Keratinocyte (primary cell): ENCODE data around the gene GOLGA6L7. TPM values are rescaled to one million over a fixed set of nuclear protein-coding genes. Genes with fewer than 3 reads are reported as not detected.

ENCODE experiments used
- DNase-seq: peaks from one replicate; pipeline ENCODE4 v3.0.0-alpha.2; 2011; ENCODE audit warnings: low read depth, missing footprints, low spot score
- FAIRE-seq: peaks from 2 replicates; lab custom pipeline; 2011; peaks lifted over from hg19 to GRCh38; lab: Jason Lieb, UNC
- H2AFZ ChIP-seq: 2 replicates; pipeline ENCODE4 v1.6.0; 2012; ENCODE audit warnings: low read length, control low read depth, inconsistent platforms; ENCODE audit not compliant: control insufficient read depth
- H3K27ac ChIP-seq: 2 replicates; pipeline ENCODE4 v1.5.1; 2011; ENCODE audit warnings: low read length; ENCODE audit not compliant: control insufficient read depth, insufficient read depth
- H3K27me3 ChIP-seq: 3 replicates; pipeline ENCODE4 v1.6.0; 2011; ENCODE audit warnings: low read length; ENCODE audit not compliant: control insufficient read depth, insufficient read depth; ENCODE audit errors: extremely low read depth
- H3K36me3 ChIP-seq, 2 experiments: 2 replicates in 1 of 2; 3 replicates in 1 of 2; pipeline ENCODE4 v1.5.1; 2011; ENCODE audit warnings: low read length in 2 of 2, mild to moderate bottlenecking in 1 of 2; ENCODE audit not compliant: control insufficient read depth in 2 of 2, insufficient read depth in 2 of 2; ENCODE audit errors: extremely low read depth in 1 of 2
- H3K4me1 ChIP-seq: 3 replicates; pipeline ENCODE4 v1.5.1; 2011; ENCODE audit warnings: low read length; ENCODE audit not compliant: control insufficient read depth, insufficient read depth; ENCODE audit errors: extremely low read depth
- H3K4me2 ChIP-seq: 3 replicates; pipeline ENCODE4 v1.6.0; 2011; ENCODE audit warnings: low read depth, low read length; ENCODE audit not compliant: control insufficient read depth, insufficient read depth; ENCODE audit errors: extremely low read depth
- H3K4me3 ChIP-seq, 3 experiments: fragments of 200-600 bp in 1 of 3; sonication (generic) in 1 of 3; 2 replicates in 2 of 3; 3 replicates in 1 of 3; pipeline ENCODE4 v1.5.1; 2011 to 2016; ENCODE audit warnings: low read length in 3 of 3, mild to moderate bottlenecking in 3 of 3, control low read depth in 2 of 3, inconsistent platforms in 1 of 3, low read depth in 1 of 3, mixed read lengths in 1 of 3, mixed run types in 1 of 3, moderate library complexity in 1 of 3; ENCODE audit not compliant: control insufficient read depth in 2 of 3, insufficient read depth in 2 of 3; ENCODE audit errors: extremely low read depth in 1 of 3
- H3K79me2 ChIP-seq: 2 replicates; pipeline ENCODE4 v1.6.0; 2012; ENCODE audit warnings: low read length; ENCODE audit not compliant: control insufficient read depth, insufficient read depth
- H3K9ac ChIP-seq: 3 replicates; pipeline ENCODE4 v1.6.0; 2011; ENCODE audit warnings: low read length; ENCODE audit not compliant: control insufficient read depth, insufficient read depth; ENCODE audit errors: extremely low read depth
- H3K9me1 ChIP-seq: 3 replicates; pipeline ENCODE4 v1.6.0; 2011; ENCODE audit warnings: low read length; ENCODE audit not compliant: control insufficient read depth, insufficient read depth; ENCODE audit errors: extremely low read depth
- H3K9me3 ChIP-seq: 2 replicates; pipeline ENCODE4 v1.5.1; 2012; ENCODE audit warnings: low read depth, low read length; ENCODE audit not compliant: control insufficient read depth
- H4K20me1 ChIP-seq: 3 replicates; pipeline ENCODE4 v1.6.0; 2011; ENCODE audit warnings: low read length; ENCODE audit not compliant: control insufficient read depth, insufficient read depth; ENCODE audit errors: extremely low read depth
- CTCF ChIP-seq, 3 experiments: IDR thresholded peaks in 1 of 3; conservative IDR thresholded peaks in 1 of 3; optimal IDR thresholded peaks in 1 of 3; 2 replicates in 2 of 3; 3 replicates in 1 of 3; pipeline versions ENCODE3 to v1.5.1; 2011; ENCODE audit warnings: low read length in 3 of 3, mild to moderate bottlenecking in 3 of 3, moderate library complexity in 2 of 3, control low read depth in 1 of 3, inconsistent platforms in 1 of 3; ENCODE audit not compliant: insufficient read depth in 2 of 3; ENCODE audit errors: extremely low read depth in 1 of 3
- EZH2 ChIP-seq: IDR thresholded peaks from one replicate; pipeline ENCODE4 v1.6.1; 2012; ENCODE audit warnings: inconsistent platforms, mild to moderate bottlenecking, low read length, moderate library complexity
- dilution Hi-C: fragments of 300-500 bp; cut with MboI; formaldehyde crosslinking; loops from one replicate; pipeline ENCODE4 v1.7.0; 2020; ENCODE audit warnings: low sequenced_read_pairs; ENCODE audit not compliant: extremely low pct_ligation_motif_present
- polyA plus RNA-seq, 5 experiments: library from polyadenylated mRNA; depleted of rRNA in 3 of 5; stranded (reverse) in 3 of 5; stranded (forward) in 1 of 5; unstranded in 1 of 5; fragments of >200 nt; gene quantifications; 1 replicate in 1 of 5; 2 replicates in 3 of 5; 3 replicates in 1 of 5; pipeline versions ENCODE4 v1.2.1 to v1.2.3, GENCODE V29; 2011 to 2012; ENCODE audit warnings: missing spikeins in 2 of 5, low read depth in 1 of 5, low replicate concordance in 1 of 5

GOLGA6L7 gene
- polyA plus RNA-seq, 1 donor (not counting 4 experiments of a cell fraction or from before 2014, with no cell fraction given) = not detected

GRCh38 chr15:28884151-28884940, 35.9 kb upstream of the GOLGA6L7 start:
- Histone ChIP-seq H3K27ac (no peak overlapping the region), H3K4me2 (no peak overlapping the region), H3K4me3 (no peak overlapping the region), H3K9me3 (no peaks in the 10 kb centered on the region), H3K36me3 (no peaks in the 10 kb centered on the region), H3K9ac (no peak overlapping the region), H3K79me2 (no peaks in the 10 kb centered on the region), H3K9me1 (no peaks in the 10 kb centered on the region), H4K20me1 (no peaks in the 10 kb centered on the region), H3K4me1 (no peaks in the 10 kb centered on the region), H3K27me3 (peaks cover 22% of the 10 kb centered on the region), H2AFZ (no peak overlapping the region)
- FAIRE-seq = no peak
- no peak for DNase-seq
- dilution Hi-C loops = no loop called here
- TF ChIP-seq EZH2 = no peak
- TF ChIP-seq CTCF (optimal IDR thresholded peaks at IDR 0.05 in 1 of 3, IDR thresholded peaks at IDR 0.05 in 1 of 3, conservative IDR thresholded peaks at IDR 0.05 in 1 of 3; ENCODE audit: extremely low read depth in 1 of 3, insufficient read depth in 2 of 3, low read length in 3 of 3) = no peak

GRCh38 chr15:28881600-28881999, 33.2 kb upstream of the GOLGA6L7 start:
- dilution Hi-C loops = no loop called here
- no peaks in the 10 kb centered on the region for H3K9me1 ChIP-seq
- no peaks in the 10 kb centered on the region for H3K4me1 ChIP-seq
- H3K27me3 ChIP-seq = peaks cover 12% of the 10 kb centered on the region
- H3K79me2 ChIP-seq = no peaks in the 10 kb centered on the region
- no peak overlapping the region for H3K4me2 ChIP-seq
- TF ChIP-seq CTCF (optimal IDR thresholded peaks at IDR 0.05 in 1 of 3, IDR thresholded peaks at IDR 0.05 in 1 of 3, conservative IDR thresholded peaks at IDR 0.05 in 1 of 3; ENCODE audit: extremely low read depth in 1 of 3, insufficient read depth in 2 of 3, low read length in 3 of 3) = no peak
- no peak for TF ChIP-seq EZH2
- no peak overlapping the region for H2AFZ ChIP-seq
- H3K9ac ChIP-seq = no peak overlapping the region
- no peaks in the 10 kb centered on the region for H3K9me3 ChIP-seq
- no peak overlapping the region for H3K27ac ChIP-seq
- DNase-seq (no peak), FAIRE-seq (no peak)
- no peaks in the 10 kb centered on the region for H4K20me1 ChIP-seq
- no peaks in the 10 kb centered on the region for H3K36me3 ChIP-seq
- no peak overlapping the region for H3K4me3 ChIP-seq
